SK-N-SH (cell line): ENCODE measurements around the gene MOGAT3. TPM values are rescaled to one million over a fixed set of nuclear protein-coding genes. Genes with fewer than 3 reads are reported as not detected.
A peak's percentile ranks its signal among the peaks of the same experiment; 100 is the strongest.

Experiments used
- CTCF ChIP-seq: fragments of 200-600 bp; sonication (generic); IDR thresholded peaks from 2 replicates; pipeline ENCODE4 v1.6.1; 2017; ENCODE audit warnings: antibody characterized with exemption, mild to moderate bottlenecking, moderate library complexity
- EP300 ChIP-seq, 2 experiments: IDR thresholded peaks; 2 replicates each; pipeline versions ENCODE4 v1.4.0 to v1.6.1; 2012; ENCODE audit warnings: borderline replicate concordance in 1 of 2, low read depth in 1 of 2, low read length in 1 of 2
- EZH2phosphoT487 ChIP-seq: fragments of 200-600 bp; sonication (generic); IDR thresholded peaks from 2 replicates; pipeline ENCODE4 v1.6.1; 2017; ENCODE audit warnings: low read depth, mixed run types, mild to moderate bottlenecking, antibody characterized with exemption, moderate library complexity, borderline replicate concordance
- FOXJ3 ChIP-seq: sonication (generic); formaldehyde crosslinking; IDR thresholded peaks from 2 replicates; pipeline ENCODE4 v1.5.1; 2020; ENCODE audit warnings: mild to moderate bottlenecking, missing genetic modification reagents
- GABPA ChIP-seq: IDR thresholded peaks from 2 replicates; pipeline ENCODE4 v1.4.0; 2012; ENCODE audit warnings: low read depth, mild to moderate bottlenecking
- IRF3 ChIP-seq: fragments of 150-350 bp; IDR thresholded peaks from 2 replicates; pipeline ENCODE4 v1.6.1; 2016; ENCODE audit warnings: mild to moderate bottlenecking, low read depth, low read length
- MEF2A ChIP-seq: IDR thresholded peaks from 2 replicates; pipeline ENCODE4 v1.4.0; 2012; ENCODE audit warnings: low read depth, borderline replicate concordance
- MXI1 ChIP-seq: IDR thresholded peaks from 2 replicates; pipeline ENCODE4 v1.6.1; 2012; ENCODE audit warnings: mild to moderate bottlenecking, low read depth, low read length, improper control_type of control experiment
- NFIC ChIP-seq: IDR thresholded peaks from 2 replicates; pipeline ENCODE4 v1.4.0; 2012; ENCODE audit warnings: borderline replicate concordance
- NRF1 ChIP-seq: IDR thresholded peaks from 2 replicates; pipeline ENCODE4 v1.6.1; 2012; ENCODE audit warnings: low read depth, mild to moderate bottlenecking, low read length
- PBX3 ChIP-seq: IDR thresholded peaks from 2 replicates; pipeline ENCODE4; 2012
- RAD21 ChIP-seq: IDR thresholded peaks from 2 replicates; pipeline ENCODE4 v1.6.1; 2012; ENCODE audit warnings: mild to moderate bottlenecking, low read length
- RXRA ChIP-seq: IDR thresholded peaks from 2 replicates; pipeline ENCODE4 v1.4.0; 2012; ENCODE audit warnings: low read depth, mild to moderate bottlenecking, borderline replicate concordance
- SIN3A ChIP-seq: IDR thresholded peaks from 2 replicates; pipeline ENCODE4 v1.6.1; 2012; ENCODE audit warnings: low read depth, mild to moderate bottlenecking, low read length, moderate library complexity, borderline replicate concordance
- SMC3 ChIP-seq: IDR thresholded peaks from 2 replicates; pipeline ENCODE4 v1.6.1; 2012; ENCODE audit warnings: low read depth, low read length, improper control_type of control experiment
- TAF1 ChIP-seq: IDR thresholded peaks from 2 replicates; pipeline ENCODE4 v1.6.1; 2012; ENCODE audit warnings: low read depth, mild to moderate bottlenecking, low read length, moderate library complexity, borderline replicate concordance
- TCF12 ChIP-seq: IDR thresholded peaks from 2 replicates; pipeline ENCODE4 v1.4.0; 2012
- TEAD4 ChIP-seq: IDR thresholded peaks from 2 replicates; pipeline ENCODE4 v1.4.0; 2012; ENCODE audit warnings: mild to moderate bottlenecking, borderline replicate concordance; ENCODE audit not compliant: insufficient read depth
- YY1 ChIP-seq: IDR thresholded peaks from 2 replicates; pipeline ENCODE4 v1.4.0; 2012; ENCODE audit warnings: low read depth, mild to moderate bottlenecking
- ZBTB33 ChIP-seq: IDR thresholded peaks from 2 replicates; pipeline ENCODE4 v1.4.0; 2012; ENCODE audit warnings: low read depth, borderline replicate concordance
- polyA plus RNA-seq, 3 experiments: library from polyadenylated mRNA; depleted of rRNA; stranded (reverse); fragments of >200 nt; gene quantifications; 2 replicates each; pipeline ENCODE4 v1.2.3, GENCODE V29; 2012

Gene MOGAT3
- polyA plus RNA-seq, 1 of the 3 experiments (the other 2 are of a cell fraction) = not detected

GRCh38 chr7:101245147-101245668, 44.4 kb upstream of the MOGAT3 start (continued):
- TF ChIP-seq ZBTB33 (no peak), IRF3 (no peak), RAD21 (no peak), SMC3 (no peak), EP300 (IDR thresholded peaks at IDR 0.05; ENCODE audit: borderline replicate concordance in 1 of 2, low read depth in 1 of 2, low read length in 1 of 2) (no peak), TEAD4 (no peak), SIN3A (no peak), YY1 (no peak), MXI1 (peak; percentile 83), MEF2A (no peak), NFIC (no peak), FOXJ3 (CRISPR knock-in tag) (no peak), CTCF (no peak), RXRA (no peak), TAF1 (no peak), NRF1 (peak; percentile 86), GABPA (no peak), PBX3 (no peak), EZH2phosphoT487 (no peak), TCF12 (no peak)
